Measurements from ENCODE around the gene RASAL2. TPM values are rescaled to one million over a fixed set of nuclear protein-coding genes. Genes with fewer than 3 reads are reported as not detected.
"Not testable (repeated sequence)": the region's sequence is repeated elsewhere in the genome, so short reads cannot be mapped to it uniquely, and the experiment has no call there.

RASAL2 gene
- total and polyA plus RNA-seq, 4 experiments from 2014 or later: 0.28 to 0.32 TPM; not detected in 2

GRCh38 chr1:178075333-178075732 is 18.6 kb upstream of the RASAL2 start:
- Mint-ChIP-seq H3K4me3 (no peak overlapping the region), H3K9me3 (peaks cover 0 to 17% (median 8%) of the 10 kb centered on the region in 8 donors), H3K36me3 (no peaks in the 10 kb centered on the region), H3K27ac (peak overlapping the region in 1 of 7 donors; percentile 63), H3K4me1 (no peaks in the 10 kb centered on the region), H3K27me3 (peaks cover 0 to 2% of the 10 kb centered on the region in 2 donors)
- Histone ChIP-seq H3K27me3 (ENCODE audit: insufficient read depth, low read length) (no peaks in the 10 kb centered on the region), H3K9me3 (ENCODE audit: control insufficient read depth in 1 of 2, low read length in 2 of 2) (no peaks in the 10 kb centered on the region), H3K27ac (ENCODE audit: low read depth, low read length) (no peak overlapping the region), H3K4me3 (ENCODE audit: low read length in 2 of 2) (no peak overlapping the region), H3K4me1 (ENCODE audit: insufficient read depth, low read length) (no peaks in the 10 kb centered on the region), H3K36me3 (ENCODE audit: insufficient read depth, low read length) (no peaks in the 10 kb centered on the region)
- CTCF ChIA-PET (ENCODE audit: partially characterized antibody): no interaction called here
- no peak for DNase-seq
- POLR2A ChIA-PET (ENCODE audit: partially characterized antibody): no interaction called here
- intact Hi-C loops (cut with micrococcal nuclease): no loop called here

DNA sequence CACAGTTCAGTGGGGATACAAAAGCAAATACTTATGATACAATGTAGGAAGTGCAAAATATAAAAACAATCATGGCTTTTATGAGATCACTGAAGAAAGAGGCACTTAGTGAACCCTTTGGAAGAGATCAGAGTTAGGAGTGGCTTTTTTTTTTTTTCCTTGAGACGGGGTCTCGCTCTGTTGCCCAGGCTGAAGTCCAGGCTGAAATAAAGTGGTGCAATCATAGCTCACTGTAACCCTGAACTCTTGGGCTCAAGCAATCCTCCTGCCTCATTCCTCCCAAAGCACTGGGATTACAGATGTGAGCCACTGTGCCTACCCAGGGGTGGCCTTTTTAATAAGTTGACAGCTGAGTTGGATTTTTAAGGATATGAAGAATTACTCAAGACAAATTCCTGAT is 17.3 kb upstream of the RASAL2 start:
- intact Hi-C loops (cut with micrococcal nuclease): no loop called here
- no peak for DNase-seq
- Mint-ChIP-seq H3K27ac (no peak overlapping the region), H3K27me3 (peaks cover 0 to 2% of the 10 kb centered on the region in 2 donors), H3K4me3 (no peak overlapping the region), H3K9me3 (peaks cover 0 to 17% (median 8%) of the 10 kb centered on the region in 8 donors), H3K4me1 (no peaks in the 10 kb centered on the region), H3K36me3 (no peaks in the 10 kb centered on the region)
- POLR2A ChIA-PET (ENCODE audit: partially characterized antibody): no interaction called here
- Histone ChIP-seq H3K36me3 (ENCODE audit: insufficient read depth, low read length) (no peaks in the 10 kb centered on the region), H3K9me3 (ENCODE audit: control insufficient read depth in 1 of 2, low read length in 2 of 2) (no peaks in the 10 kb centered on the region), H3K4me3 (ENCODE audit: low read length in 2 of 2) (no peak overlapping the region), H3K4me1 (ENCODE audit: insufficient read depth, low read length) (no peaks in the 10 kb centered on the region), H3K27ac (ENCODE audit: low read depth, low read length) (no peak overlapping the region), H3K27me3 (ENCODE audit: insufficient read depth, low read length) (no peaks in the 10 kb centered on the region)
- CTCF ChIA-PET (ENCODE audit: partially characterized antibody): no interaction called here

DNA sequence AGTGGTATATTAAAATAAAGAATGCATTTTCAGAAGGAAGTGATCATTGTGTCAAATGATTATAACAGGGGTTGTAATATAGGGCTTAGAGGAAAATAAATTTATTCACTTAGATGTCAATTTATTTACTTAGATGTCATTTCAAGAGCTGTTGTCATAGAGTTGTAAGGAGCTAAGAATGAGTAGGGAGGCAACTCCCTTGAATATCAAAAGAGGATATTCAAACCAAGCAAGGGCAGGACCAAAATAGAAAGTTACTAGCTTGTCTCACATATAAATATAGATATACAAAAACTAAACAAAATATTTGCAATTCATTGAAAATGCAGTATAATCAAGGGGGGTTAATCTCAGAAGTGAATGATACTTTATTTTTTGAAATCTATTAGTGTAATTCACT is 16.0 kb upstream of the RASAL2 start:
- peaks cover 0 to 3% of the 10 kb centered on the region in 2 donors for H3K36me3 Mint-ChIP-seq
- DNase-seq: no peak
- Histone ChIP-seq H3K27me3 (ENCODE audit: insufficient read depth, low read length) (no peaks in the 10 kb centered on the region), H3K36me3 (ENCODE audit: insufficient read depth, low read length) (no peaks in the 10 kb centered on the region), H3K4me1 (ENCODE audit: insufficient read depth, low read length) (no peaks in the 10 kb centered on the region), H3K27ac (ENCODE audit: low read depth, low read length) (no peak overlapping the region), H3K4me3 (ENCODE audit: low read length in 2 of 2) (no peak overlapping the region), H3K9me3 (ENCODE audit: control insufficient read depth in 1 of 2, low read length in 2 of 2) (no peaks in the 10 kb centered on the region)
- ChIA-PET CTCF (ENCODE audit: partially characterized antibody) (no interaction called here), POLR2A (ENCODE audit: partially characterized antibody) (no interaction called here)
- peaks cover 3 to 15% (median 8%) of the 10 kb centered on the region in 8 donors for H3K9me3 Mint-ChIP-seq
- H3K27me3 Mint-ChIP-seq: peaks cover 0 to 2% of the 10 kb centered on the region in 2 donors
- intact Hi-C loops (cut with micrococcal nuclease): no loop called here
- H3K4me1 Mint-ChIP-seq: no peaks in the 10 kb centered on the region
- no peak overlapping the region for H3K27ac Mint-ChIP-seq
- H3K4me3 Mint-ChIP-seq: no peak overlapping the region

DNA sequence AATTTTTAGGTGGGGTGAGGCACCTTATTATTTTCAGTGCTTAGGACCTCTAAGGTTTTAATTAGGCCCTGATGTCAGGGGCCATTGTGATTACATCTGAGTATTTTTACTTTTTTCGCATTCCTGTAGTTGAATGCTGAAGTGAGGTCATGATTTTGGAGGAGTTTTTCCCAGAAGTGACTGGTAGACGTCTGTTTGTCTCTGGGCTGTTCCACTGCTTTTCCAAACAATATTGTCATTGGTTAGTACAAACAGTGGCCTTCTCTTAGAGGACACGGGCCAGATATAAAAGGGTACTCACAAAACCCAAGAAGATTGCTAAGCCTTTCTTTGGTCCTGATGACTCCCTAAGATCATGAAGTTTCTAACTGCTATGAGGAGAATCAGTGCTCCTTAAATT is 7.6 kb upstream of the RASAL2 start:
- DNase-seq: no peak
- Mint-ChIP-seq H3K27ac (no peak overlapping the region), H3K9me3 (peaks cover 9 to 46% (median 12%) of the 10 kb centered on the region in 8 donors), H3K4me1 (peaks cover 0 to 4% (median 0%) of the 10 kb centered on the region in 4 donors), H3K27me3 (peaks cover 5 to 10% of the 10 kb centered on the region in 2 donors), H3K36me3 (peaks cover 0 to 3% of the 10 kb centered on the region in 2 donors), H3K4me3 (no peak overlapping the region)
- no peaks in the 10 kb centered on the region for H3K36me3 ChIP-seq (ENCODE audit: insufficient read depth, low read length)
- H3K4me1 ChIP-seq (ENCODE audit: insufficient read depth, low read length): no peaks in the 10 kb centered on the region
- no peak overlapping the region for H3K27ac ChIP-seq (ENCODE audit: low read depth, low read length)
- ChIA-PET POLR2A (ENCODE audit: partially characterized antibody) (no interaction called here), CTCF (ENCODE audit: partially characterized antibody) (no interaction called here)
- no peaks in the 10 kb centered on the region for H3K9me3 ChIP-seq (ENCODE audit: control insufficient read depth in 1 of 2, low read length in 2 of 2)
- H3K27me3 ChIP-seq (ENCODE audit: insufficient read depth, low read length): no peaks in the 10 kb centered on the region
- intact Hi-C loops (cut with micrococcal nuclease): no loop called here
- no peak overlapping the region for H3K4me3 ChIP-seq (ENCODE audit: low read length in 2 of 2)

DNA sequence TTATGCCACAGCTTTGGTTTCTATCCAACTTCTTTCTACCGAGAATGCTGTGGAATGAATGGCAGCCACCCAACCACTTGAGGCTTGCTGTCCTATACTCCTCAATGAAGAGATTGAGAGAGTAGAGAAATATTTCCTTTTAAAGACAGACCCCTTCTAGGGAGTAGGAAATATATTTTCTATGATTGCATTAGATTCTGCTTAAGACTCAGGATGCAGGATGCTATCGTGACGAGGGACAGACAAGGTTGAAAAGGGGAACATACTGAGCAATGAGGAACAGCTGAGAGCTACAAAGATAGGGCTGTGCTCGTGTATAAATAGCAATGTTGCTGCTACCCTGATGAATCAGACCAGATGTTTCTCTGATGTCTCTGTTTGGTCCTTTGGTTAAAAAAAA is 7.1 kb upstream of the RASAL2 start:
- no peak for DNase-seq
- no peak overlapping the region for H3K4me3 Mint-ChIP-seq
- Histone ChIP-seq H3K27ac (ENCODE audit: low read depth, low read length) (no peak overlapping the region), H3K4me3 (ENCODE audit: low read length in 2 of 2) (no peak overlapping the region), H3K36me3 (ENCODE audit: insufficient read depth, low read length) (no peaks in the 10 kb centered on the region), H3K27me3 (ENCODE audit: insufficient read depth, low read length) (no peaks in the 10 kb centered on the region), H3K9me3 (ENCODE audit: control insufficient read depth in 1 of 2, low read length in 2 of 2) (no peaks in the 10 kb centered on the region), H3K4me1 (ENCODE audit: insufficient read depth, low read length) (no peaks in the 10 kb centered on the region)
- CTCF ChIA-PET (ENCODE audit: partially characterized antibody): no interaction called here
- H3K9me3 Mint-ChIP-seq: peaks cover 9 to 46% (median 16%) of the 10 kb centered on the region in 8 donors
- POLR2A ChIA-PET (ENCODE audit: partially characterized antibody): no interaction called here
- H3K36me3 Mint-ChIP-seq: peaks cover 0 to 3% of the 10 kb centered on the region in 2 donors
- intact Hi-C loops (cut with micrococcal nuclease): no loop called here
- H3K27me3 Mint-ChIP-seq: peaks cover 8 to 15% of the 10 kb centered on the region in 2 donors
- H3K4me1 Mint-ChIP-seq: peaks cover 0 to 4% (median 0%) of the 10 kb centered on the region in 4 donors
- no peak overlapping the region for H3K27ac Mint-ChIP-seq

GRCh38 chr1:178088651-178089050 is 5.3 kb upstream of the RASAL2 start:
- intact Hi-C loops (cut with micrococcal nuclease): no loop called here
- no peaks in the 10 kb centered on the region for H3K36me3 Mint-ChIP-seq
- peak overlapping the region in 1 of 8 donors; percentile 1 for H3K4me3 Mint-ChIP-seq
- no peaks in the 10 kb centered on the region for H3K36me3 ChIP-seq (ENCODE audit: insufficient read depth, low read length)
- H3K4me3 ChIP-seq (ENCODE audit: low read length in 2 of 2): no peak overlapping the region
- no peak overlapping the region for H3K27ac ChIP-seq (ENCODE audit: low read depth, low read length)
- POLR2A ChIA-PET (ENCODE audit: partially characterized antibody): no interaction called here
- CTCF ChIA-PET (ENCODE audit: partially characterized antibody): no interaction called here
- no peak for DNase-seq
- no peaks in the 10 kb centered on the region for H3K9me3 ChIP-seq (ENCODE audit: control insufficient read depth in 1 of 2, low read length in 2 of 2)
- peaks cover 5 to 13% (median 8%) of the 10 kb centered on the region in 4 donors for H3K4me1 Mint-ChIP-seq
- peaks cover 10% of the 10 kb centered on the region for H3K27me3 ChIP-seq (ENCODE audit: insufficient read depth, low read length)
- peaks cover 19 to 28% of the 10 kb centered on the region in 2 donors for H3K27me3 Mint-ChIP-seq
- H3K4me1 ChIP-seq (ENCODE audit: insufficient read depth, low read length): peaks cover 5% of the 10 kb centered on the region
- H3K27ac Mint-ChIP-seq: no peak overlapping the region
- peaks cover 6 to 46% (median 19%) of the 10 kb centered on the region in 8 donors for H3K9me3 Mint-ChIP-seq

- H3K4me3 ChIP-seq (ENCODE audit: low read length in 2 of 2); POLR2A ChIA-PET (ENCODE audit: partially characterized antibody); H3K36me3 Mint-ChIP-seq; H3K27ac ChIP-seq (ENCODE audit: low read depth, low read length); H3K4me1 ChIP-seq (ENCODE audit: insufficient read depth, low read length); H3K36me3 ChIP-seq (ENCODE audit: insufficient read depth, low read length); DNase-seq; H3K27ac Mint-ChIP-seq; H3K9me3 ChIP-seq (ENCODE audit: control insufficient read depth in 1 of 2, low read length in 2 of 2); CTCF ChIA-PET (ENCODE audit: partially characterized antibody); intact Hi-C loops (cut with micrococcal nuclease): not testable (repeated sequence)
- H3K27me3 Mint-ChIP-seq: peaks cover 35 to 45% of the 10 kb centered on the region in 2 donors
- peaks cover 7 to 48% (median 17%) of the 10 kb centered on the region in 8 donors for H3K9me3 Mint-ChIP-seq
- peak overlapping the region in 1 of 8 donors; percentile 4 for H3K4me3 Mint-ChIP-seq
- peaks cover 5 to 13% (median 11%) of the 10 kb centered on the region in 4 donors for H3K4me1 Mint-ChIP-seq
- H3K27me3 ChIP-seq (ENCODE audit: insufficient read depth, low read length): peaks cover 20% of the 10 kb centered on the region
These were observed 2.5 kb upstream of the RASAL2 start for GRCh38 chr1:178091454-178091853.
